CD4-positive, alpha-beta memory T cell (primary cell): Measurements from ENCODE around the gene RUSC2. TPM values are rescaled to one million over a fixed set of nuclear protein-coding genes. Genes with fewer than 3 reads are reported as not detected.
A peak's percentile ranks its signal among the peaks of the same experiment; 100 is the strongest.
"Not testable (repeated sequence)": the region's sequence is repeated elsewhere in the genome, so short reads cannot be mapped to it uniquely, and the experiment has no call there.

Source experiments
- CTCF ChIA-PET: fragments of 350-600 bp; sonication (Branson Sonifier 250); formaldehyde crosslinking; loops from one replicate; lab custom pipeline; 2021; ENCODE audit warnings: inconsistent platforms; ENCODE audit not compliant: partially characterized antibody; lab: Charles Lee
- POLR2A ChIA-PET: fragments of 350-600 bp; sonication (Branson Sonifier 250); formaldehyde crosslinking; loops from one replicate; lab custom pipeline; 2021; ENCODE audit not compliant: partially characterized antibody; lab: Charles Lee
- DNase-seq, 5 donors: peaks; one replicate each; pipeline versions ENCODE4 v3.0.0 to v3.0.0-alpha.2; 2020 to 2022; ENCODE audit warnings: mixed read lengths in 1 of 5
- H3K27ac ChIP-seq: one replicate; pipeline ENCODE4 v1.7.0; 2013; ENCODE audit warnings: low read depth, low read length
- H3K27me3 ChIP-seq: 2 replicates; pipeline ENCODE4 v1.7.0; 2013; ENCODE audit warnings: mild to moderate bottlenecking, low read length, moderate library complexity; ENCODE audit not compliant: insufficient read depth
- H3K36me3 ChIP-seq: 2 replicates; pipeline ENCODE4 v1.7.0; 2013; ENCODE audit warnings: mild to moderate bottlenecking, low read length, moderate library complexity; ENCODE audit not compliant: insufficient read depth
- H3K4me1 ChIP-seq: 2 replicates; pipeline ENCODE4 v1.7.0; 2013; ENCODE audit warnings: mild to moderate bottlenecking, low read length, moderate library complexity; ENCODE audit not compliant: insufficient read depth
- H3K4me3 ChIP-seq, 2 donors: one replicate each; pipeline ENCODE4 v1.7.0; 2013; ENCODE audit warnings: low read length in 2 of 2, mild to moderate bottlenecking in 1 of 2
- H3K9me3 ChIP-seq, 2 donors: one replicate each; pipeline ENCODE4 v1.7.0; 2013; ENCODE audit warnings: low read length in 2 of 2, control low read depth in 1 of 2; ENCODE audit not compliant: control insufficient read depth in 1 of 2
- H3K27ac Mint-ChIP-seq, 7 donors: one replicate each; pipeline ENCODE4 v1.8.0; 2020 to 2021; ENCODE audit warnings: mixed read lengths in 7 of 7, mild to moderate bottlenecking in 6 of 7, inconsistent platforms in 3 of 7, moderate library complexity in 3 of 7
- H3K27me3 Mint-ChIP-seq, 2 donors: one replicate each; pipeline ENCODE4 v1.8.0; 2020 to 2021; ENCODE audit warnings: mixed read lengths in 2 of 2
- H3K36me3 Mint-ChIP-seq, 2 donors: one replicate each; pipeline ENCODE4 v1.8.0; 2020 to 2021; ENCODE audit warnings: mixed read lengths in 2 of 2, inconsistent platforms in 1 of 2, mild to moderate bottlenecking in 1 of 2
- H3K4me1 Mint-ChIP-seq, 4 donors: one replicate each; pipeline ENCODE4 v1.8.0; 2020 to 2021; ENCODE audit warnings: mixed read lengths in 4 of 4, mild to moderate bottlenecking in 1 of 4
- H3K4me3 Mint-ChIP-seq, 8 donors: one replicate each; pipeline ENCODE4 v1.8.0; 2020 to 2021; ENCODE audit warnings: mixed read lengths in 8 of 8, mild to moderate bottlenecking in 7 of 8, moderate library complexity in 6 of 8, inconsistent platforms in 3 of 8
- H3K9me3 Mint-ChIP-seq, 8 donors: one replicate each; pipeline ENCODE4 v1.8.0; 2020 to 2021; ENCODE audit warnings: mixed read lengths in 8 of 8, mild to moderate bottlenecking in 5 of 8, inconsistent platforms in 3 of 8, moderate library complexity in 1 of 8
- intact Hi-C: fragments of 100-400 bp; cut with micrococcal nuclease; formaldehyde crosslinking; loops from one replicate; pipeline ENCODE4 v1.15.1; 2023
- polyA plus RNA-seq, 2 donors: library from polyadenylated mRNA; unstranded; fragments of 300-500 nt; fragmentation: Illumina TruSeq; gene quantifications; one replicate each; pipeline ENCODE4 v1.2.3, GENCODE V29; 2021
- total RNA-seq, 2 experiments: library from RNA; stranded (reverse); gene quantifications; one replicate each; pipeline ENCODE4 v1.2.3, GENCODE V29; 2021

RUSC2 gene
- total and polyA plus RNA-seq, 4 experiments from 2014 or later = 0.05 to 0.55 (median 0.50) TPM; not detected in 1

GRCh38 chr9:35522700-35523099 lies 32.8 kb downstream of the RUSC2 start:
- no peaks in the 10 kb centered on the region for H3K27me3 Mint-ChIP-seq
- H3K9me3 Mint-ChIP-seq = no peaks in the 10 kb centered on the region
- no peak for DNase-seq
- no peaks in the 10 kb centered on the region for H3K27me3 ChIP-seq
- no peaks in the 10 kb centered on the region for H3K36me3 ChIP-seq
- no peaks in the 10 kb centered on the region for H3K4me1 ChIP-seq
- ChIA-PET CTCF (no interaction called here), POLR2A (no interaction called here)
- no peak overlapping the region for H3K4me3 ChIP-seq
- no peak overlapping the region for H3K4me3 Mint-ChIP-seq
- no peak overlapping the region for H3K27ac Mint-ChIP-seq
- no peaks in the 10 kb centered on the region for H3K9me3 ChIP-seq
- no peaks in the 10 kb centered on the region for H3K36me3 Mint-ChIP-seq
- H3K27ac ChIP-seq = no peak overlapping the region
- intact Hi-C loops = no loop called here
- no peaks in the 10 kb centered on the region for H3K4me1 Mint-ChIP-seq

- H3K27me3 Mint-ChIP-seq, POLR2A ChIA-PET, H3K36me3 ChIP-seq, H3K36me3 Mint-ChIP-seq, H3K27me3 ChIP-seq, H3K4me1 ChIP-seq, H3K27ac ChIP-seq, H3K4me3 ChIP-seq, H3K9me3 ChIP-seq, DNase-seq, H3K9me3 Mint-ChIP-seq, CTCF ChIA-PET, H3K27ac Mint-ChIP-seq, intact Hi-C loops, H3K4me1 Mint-ChIP-seq, H3K4me3 Mint-ChIP-seq: not testable (repeated sequence)
These were observed 33.6 kb downstream of the RUSC2 start for GRCh38 chr9:35523556-35523955.

- Histone ChIP-seq H3K27me3 (no peaks in the 10 kb centered on the region), H3K4me3 (no peak overlapping the region), H3K9me3 (no peaks in the 10 kb centered on the region), H3K27ac (no peak overlapping the region), H3K36me3 (no peaks in the 10 kb centered on the region), H3K4me1 (no peaks in the 10 kb centered on the region)
- no peaks in the 10 kb centered on the region for H3K9me3 Mint-ChIP-seq
- intact Hi-C loops = no loop called here
- POLR2A ChIA-PET = no interaction called here
- CTCF ChIA-PET = no interaction called here
- no peak overlapping the region for H3K27ac Mint-ChIP-seq
- H3K27me3 Mint-ChIP-seq = peaks cover 0 to 1% of the 10 kb centered on the region in 2 donors
- H3K36me3 Mint-ChIP-seq = no peaks in the 10 kb centered on the region
- DNase-seq = no peak
- no peak overlapping the region for H3K4me3 Mint-ChIP-seq
- peaks cover 0 to 3% (median under 1%) of the 10 kb centered on the region in 4 donors for H3K4me1 Mint-ChIP-seq
These were observed 36.3 kb downstream of the RUSC2 start for GRCh38 chr9:35526087-35526801.

GRCh38 chr9:35529161-35529823 lies 39.4 kb downstream of the RUSC2 start:
- H3K9me3 ChIP-seq = no peaks in the 10 kb centered on the region
- peaks cover 0 to 6% (median 1%) of the 10 kb centered on the region in 4 donors for H3K4me1 Mint-ChIP-seq
- no peaks in the 10 kb centered on the region for H3K27me3 ChIP-seq
- intact Hi-C loops = no loop called here
- H3K36me3 ChIP-seq = no peaks in the 10 kb centered on the region
- H3K27ac Mint-ChIP-seq = no peak overlapping the region
- H3K27ac ChIP-seq = no peak overlapping the region
- H3K4me3 Mint-ChIP-seq = no peak overlapping the region
- peaks cover 0 to 1% of the 10 kb centered on the region in 2 donors for H3K27me3 Mint-ChIP-seq
- ChIA-PET CTCF (interaction anchor here (1.4 kb wide), 1 partner anchor 9 kb away, joined by 3 read pairs; no protein-coding TSS in a partner anchor), POLR2A (no interaction called here)
- H3K4me1 ChIP-seq = no peaks in the 10 kb centered on the region
- no peaks in the 10 kb centered on the region for H3K36me3 Mint-ChIP-seq
- no peak for DNase-seq
- H3K9me3 Mint-ChIP-seq = no peaks in the 10 kb centered on the region
- H3K4me3 ChIP-seq = no peak overlapping the region

- H3K36me3 ChIP-seq = no peaks in the 10 kb centered on the region
- Mint-ChIP-seq H3K27ac (no peak overlapping the region), H3K4me3 (no peak overlapping the region), H3K9me3 (no peaks in the 10 kb centered on the region), H3K36me3 (no peaks in the 10 kb centered on the region), H3K4me1 (peaks cover 0 to 6% (median 1%) of the 10 kb centered on the region in 4 donors), H3K27me3 (peaks cover 10 to 11% of the 10 kb centered on the region in 2 donors)
- H3K4me3 ChIP-seq = no peak overlapping the region
- ChIA-PET POLR2A (no interaction called here), CTCF (no interaction called here)
- no peaks in the 10 kb centered on the region for H3K27me3 ChIP-seq
- H3K27ac ChIP-seq = no peak overlapping the region
- intact Hi-C loops = no loop called here
- DNase-seq = no peak
- no peaks in the 10 kb centered on the region for H3K4me1 ChIP-seq
- H3K9me3 ChIP-seq = no peaks in the 10 kb centered on the region
These were observed 43.5 kb downstream of the RUSC2 start for GRCh38 chr9:35533398-35533797.

- H3K4me1 Mint-ChIP-seq, H3K36me3 ChIP-seq, H3K27ac Mint-ChIP-seq, H3K27me3 ChIP-seq, DNase-seq, H3K9me3 Mint-ChIP-seq, H3K9me3 ChIP-seq, H3K27ac ChIP-seq, CTCF ChIA-PET, H3K4me3 Mint-ChIP-seq, H3K4me1 ChIP-seq, H3K4me3 ChIP-seq, H3K36me3 Mint-ChIP-seq, intact Hi-C loops, POLR2A ChIA-PET: not testable (repeated sequence)
- peaks cover 15 to 16% of the 10 kb centered on the region in 2 donors for H3K27me3 Mint-ChIP-seq
These were observed 45.0 kb downstream of the RUSC2 start for GRCh38 chr9:35534921-35535320.

- Mint-ChIP-seq H3K27ac (peak overlapping the region in 2 of 7 donors; percentile 26 to 44), H3K4me3 (no peak overlapping the region), H3K4me1 (no peaks in the 10 kb centered on the region), H3K27me3 (peaks cover 15 to 20% of the 10 kb centered on the region in 2 donors), H3K36me3 (no peaks in the 10 kb centered on the region), H3K9me3 (no peaks in the 10 kb centered on the region)
- ChIA-PET CTCF (interaction anchor here (1.1 to 1.5 kb wide), 2 partner anchors 9 to 14 kb away, joined by 3 to 4 read pairs; no protein-coding TSS in a partner anchor), POLR2A (no interaction called here)
- H3K4me1 ChIP-seq = no peaks in the 10 kb centered on the region
- no peak for DNase-seq
- H3K36me3 ChIP-seq = no peaks in the 10 kb centered on the region
- no peak overlapping the region for H3K4me3 ChIP-seq
- no peak overlapping the region for H3K27ac ChIP-seq
- H3K27me3 ChIP-seq = no peaks in the 10 kb centered on the region
- intact Hi-C loops = no loop called here
- H3K9me3 ChIP-seq = no peaks in the 10 kb centered on the region
These were observed 48.0 kb downstream of the RUSC2 start for GRCh38 chr9:35537913-35538312.
